ENCODE data around the gene DBH.

Gene DBH

DNA sequence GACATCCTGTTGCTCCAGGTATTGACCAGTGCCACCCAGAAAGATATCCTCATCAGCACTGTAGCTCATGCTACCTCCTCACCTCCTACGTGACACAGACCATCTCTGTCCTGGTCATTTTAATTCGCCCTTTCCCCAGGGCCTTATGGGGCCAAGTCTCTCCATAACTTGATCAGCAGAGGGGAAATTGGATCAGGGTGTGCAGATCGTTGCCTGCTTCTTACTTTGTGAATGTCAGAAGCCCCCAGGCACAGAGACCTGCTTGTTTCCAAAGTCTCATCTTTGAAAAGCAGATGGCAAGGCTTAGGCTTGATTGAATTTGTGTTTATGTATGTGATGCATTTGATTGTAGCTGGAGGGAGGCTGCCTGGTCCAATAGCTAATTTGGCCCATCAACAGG, 8.8 kb upstream of the DBH start:
- no peak for DNase-seq

DNA sequence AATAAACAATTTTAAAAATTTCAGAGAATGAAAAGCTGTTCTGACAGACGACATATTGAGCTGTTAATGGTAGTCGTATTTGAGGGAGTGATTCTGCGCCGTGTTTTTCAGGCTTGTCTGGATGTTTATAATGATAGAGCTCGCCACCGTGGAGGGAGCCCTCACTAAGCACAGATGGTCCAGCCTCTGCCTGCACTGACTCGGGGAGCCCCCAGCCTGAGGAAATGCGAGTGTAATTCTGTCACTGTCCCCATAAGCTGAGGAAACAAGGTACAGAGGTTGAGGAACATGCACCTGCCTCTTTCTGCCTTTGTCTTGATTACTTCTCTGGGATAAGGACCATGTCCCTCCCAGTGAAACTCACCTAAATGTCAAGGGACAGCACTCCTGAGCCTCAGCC, 7.4 kb upstream of the DBH start:
- no peak for DNase-seq

DNA sequence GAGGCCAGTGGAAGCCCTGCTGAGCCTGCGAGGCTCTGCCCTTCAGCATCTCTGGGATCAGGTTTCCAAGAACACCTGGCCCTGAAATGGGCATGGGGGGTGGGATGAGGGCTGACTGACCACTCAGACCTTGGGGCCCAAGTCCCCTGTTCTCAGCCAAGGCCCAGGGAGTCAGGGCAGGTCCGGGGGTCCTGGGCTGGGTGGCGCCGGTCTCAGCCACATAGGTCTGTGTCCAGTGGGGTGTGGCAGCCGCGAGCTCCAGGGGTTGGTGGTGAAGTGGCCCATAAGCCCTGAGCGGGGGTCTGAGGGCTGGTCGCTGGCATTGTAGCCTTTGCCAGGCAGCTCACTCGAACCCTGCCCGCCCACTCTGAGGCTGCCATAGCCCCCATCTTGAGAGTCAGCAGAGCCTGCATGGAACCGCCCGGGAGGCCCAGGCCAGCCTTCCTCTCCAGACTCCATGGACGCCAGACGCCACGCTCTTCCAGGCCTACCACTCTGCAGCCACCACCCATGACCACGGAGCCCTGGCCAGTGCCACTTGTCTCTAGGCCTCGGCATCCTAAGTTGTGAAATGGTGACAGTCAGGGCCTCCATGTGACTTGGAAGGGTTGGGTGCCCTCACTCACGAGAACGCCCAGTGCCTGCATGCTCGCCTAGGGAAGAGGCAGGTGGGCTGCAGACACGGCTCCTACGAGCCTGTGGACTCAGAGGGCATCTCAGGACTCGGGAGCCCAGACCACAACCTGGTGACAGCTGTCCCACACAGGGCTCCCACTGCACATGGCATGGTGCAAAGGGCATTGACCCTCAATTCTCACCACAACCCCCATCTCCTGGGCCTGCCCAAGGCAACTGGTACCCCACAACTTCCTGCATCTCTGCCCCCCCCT, 6.7 kb upstream of the DBH start:
- no peak for DNase-seq

DNA sequence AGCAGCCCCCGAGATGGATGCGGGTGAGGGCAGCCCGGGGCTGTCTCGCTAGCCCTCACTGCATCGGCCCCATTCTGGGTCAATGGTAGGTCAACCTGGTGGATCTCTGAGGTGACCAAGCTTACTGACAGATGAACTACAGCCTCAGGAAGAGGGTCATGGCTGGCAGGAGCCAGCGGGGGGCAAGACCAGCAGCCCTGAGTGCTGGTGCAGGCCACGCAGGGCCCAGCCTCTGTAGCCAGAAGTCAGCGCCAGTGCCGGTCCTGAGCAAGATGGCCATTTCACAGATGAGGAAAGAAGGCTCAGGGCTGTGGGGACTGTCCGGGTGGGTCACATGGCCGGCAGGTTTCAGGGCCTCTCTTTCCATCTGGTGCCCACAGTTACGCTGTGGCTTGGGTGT, 5.1 kb upstream of the DBH start:
- no peak for DNase-seq

DNA sequence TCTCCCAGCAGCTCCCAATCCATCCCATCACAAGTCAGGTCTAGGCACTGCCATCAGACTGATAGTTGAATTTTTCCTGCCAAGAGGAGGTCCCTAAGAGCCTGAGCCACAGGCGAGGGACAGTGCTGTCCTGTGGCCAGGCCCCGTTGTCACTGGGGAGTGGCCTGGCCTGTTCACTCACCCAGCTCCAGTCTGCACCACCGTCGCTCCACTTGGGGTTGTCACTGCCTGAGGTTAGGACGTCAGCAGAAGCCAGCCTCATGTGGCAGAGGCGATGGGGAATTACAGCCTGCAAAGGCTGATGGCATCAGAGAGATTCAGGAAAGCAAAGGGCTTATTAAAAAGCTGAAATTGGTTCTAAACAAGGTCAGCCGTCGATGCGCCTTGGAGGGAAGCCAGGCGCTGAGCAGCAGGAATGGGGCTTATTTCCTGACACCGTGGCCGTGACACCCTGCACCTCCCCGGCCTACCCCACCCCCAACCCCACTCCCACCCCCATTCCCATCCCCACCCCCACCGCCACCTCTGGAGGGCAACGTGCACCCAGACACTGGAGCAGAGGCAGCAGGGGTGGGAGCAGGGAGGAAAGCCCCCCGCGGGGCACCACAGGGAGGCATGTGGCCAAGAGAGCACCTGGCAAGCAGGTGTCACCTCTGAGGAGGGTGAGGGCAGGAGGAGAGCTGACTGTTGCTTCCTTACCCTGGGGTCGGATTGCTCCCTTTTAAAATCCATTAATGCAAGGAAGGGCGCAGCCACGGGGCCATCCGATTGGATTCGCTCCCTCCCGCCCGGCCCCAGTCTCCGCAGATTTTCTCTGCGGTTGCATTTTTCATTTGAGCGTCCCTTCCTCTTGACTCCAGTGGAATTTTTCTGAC, 3.1 kb upstream of the DBH start:
- DNase-seq, result no peak

DNA sequence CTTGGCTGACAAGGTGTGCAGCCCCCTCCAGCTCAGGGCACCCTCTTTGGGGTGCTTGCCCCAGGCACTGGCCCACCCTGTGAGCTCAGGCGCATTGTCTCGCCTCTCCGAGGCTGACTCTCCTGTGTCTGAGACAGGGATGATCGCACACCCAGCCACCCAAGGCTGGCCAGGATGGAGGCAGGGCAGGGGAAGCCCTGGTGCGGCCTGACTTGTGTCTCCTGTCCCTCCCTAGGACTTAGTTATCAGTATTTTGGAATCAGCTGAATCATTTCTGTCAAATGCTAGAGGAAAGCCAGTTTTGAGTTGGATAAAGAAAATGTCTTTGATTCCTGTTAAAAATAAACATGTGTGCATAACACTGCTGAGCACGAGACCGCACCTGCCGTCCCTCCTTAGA, 2.5 kb upstream of the DBH start:
- DNase-seq, result no peak

DNA sequence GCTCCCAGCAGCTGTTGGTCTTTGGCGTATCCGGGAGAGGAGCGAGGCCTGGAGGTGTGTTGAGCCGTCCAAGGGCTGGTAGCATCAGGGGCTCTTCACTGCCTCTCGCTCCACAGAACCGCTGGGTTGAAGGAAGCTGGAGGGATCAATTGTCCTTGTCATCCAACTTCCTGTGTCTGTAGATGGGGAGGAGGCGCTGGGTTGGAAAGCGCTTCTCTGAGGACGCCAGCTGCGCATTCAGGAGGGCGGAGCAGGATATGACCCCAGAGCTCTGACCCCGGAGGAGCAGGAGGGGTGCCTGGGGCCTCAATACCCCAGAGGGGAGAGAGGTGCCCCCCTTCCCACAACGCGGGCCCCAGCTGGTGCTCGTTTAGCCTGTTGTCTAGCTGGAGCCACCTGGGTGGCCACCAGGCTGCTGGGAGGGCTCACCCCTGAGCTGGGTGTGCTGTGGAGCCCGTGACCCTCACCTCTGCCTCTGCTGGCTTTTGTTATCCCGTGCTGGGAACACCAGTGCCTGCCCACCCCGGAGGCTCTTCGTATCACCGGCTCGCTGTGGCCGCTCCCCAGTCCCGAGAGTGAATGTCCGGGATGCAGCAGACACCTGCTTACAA, 2.0 kb upstream of the DBH start:
- no peak for DNase-seq

DNA sequence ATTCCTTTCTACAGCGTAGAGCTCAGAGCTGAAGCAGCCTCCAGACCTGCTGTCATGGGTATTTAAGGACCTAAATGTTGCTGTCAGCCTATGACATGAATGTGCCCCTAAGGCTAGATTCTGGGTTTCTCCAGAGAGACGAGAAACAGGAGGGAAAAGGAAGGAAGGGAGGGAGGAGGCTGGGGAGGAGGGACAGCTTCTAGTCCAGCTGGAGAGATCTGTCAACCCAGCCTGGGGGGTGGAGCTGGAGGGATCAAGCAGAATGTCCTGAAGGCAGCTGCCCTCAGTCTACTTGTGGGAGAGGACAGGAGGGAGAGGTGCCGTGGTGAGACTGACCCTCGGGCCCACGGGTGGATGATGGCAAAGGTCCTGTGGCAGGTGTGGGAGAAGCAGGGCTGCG, 1.1 kb upstream of the DBH start:
- no peak for DNase-seq

DNA sequence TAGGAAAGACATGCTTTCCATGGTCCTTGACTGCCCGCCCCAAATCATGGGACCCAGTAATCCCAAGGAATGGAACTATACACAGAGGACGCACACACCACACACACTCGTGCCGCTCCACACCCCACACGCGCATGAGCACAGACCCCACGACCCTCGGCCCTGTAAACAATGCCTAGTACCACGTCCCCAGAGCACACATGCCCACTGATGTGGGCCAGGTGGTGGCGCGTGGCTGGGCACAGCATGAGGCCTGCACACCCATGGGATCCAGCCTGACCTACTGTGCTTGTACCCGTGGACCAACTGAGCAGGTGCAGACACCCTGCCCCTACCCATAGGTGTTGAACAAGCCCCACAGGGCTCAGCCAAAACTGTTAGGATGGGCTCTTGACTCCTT, 739 bp downstream of the DBH start:
- DNase-seq, result no peak

DNA sequence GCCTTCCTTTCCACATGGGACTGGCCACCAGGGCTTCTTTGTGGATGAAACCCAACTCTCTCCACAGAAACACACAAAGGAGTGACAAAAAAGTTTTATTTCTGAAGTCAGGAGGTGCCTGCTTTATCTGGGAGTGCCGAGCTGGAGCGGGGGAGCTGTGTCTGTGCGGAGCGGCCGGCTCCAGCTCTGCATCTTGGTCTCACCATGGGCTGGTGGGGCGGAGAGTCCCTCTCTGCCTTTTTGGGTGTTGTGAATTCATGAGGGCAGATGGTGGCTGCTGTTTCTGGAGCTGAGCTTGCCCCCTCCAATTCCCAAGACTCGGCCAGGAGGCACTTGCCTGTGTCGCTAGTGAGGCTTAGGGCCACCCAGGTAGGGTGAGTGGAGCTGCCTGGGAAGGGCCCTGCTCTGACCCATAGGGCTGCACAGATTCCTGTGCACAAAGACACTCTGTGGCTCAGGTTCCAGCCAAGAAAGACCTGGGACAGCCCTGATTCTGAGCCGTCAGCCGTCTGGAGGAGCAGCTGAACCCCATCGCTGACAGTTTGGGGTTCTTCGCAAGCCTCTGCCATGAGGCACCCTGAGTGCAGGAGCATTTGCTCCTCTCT, 1.4 kb downstream of the DBH start:
- no peak for DNase-seq

DNA sequence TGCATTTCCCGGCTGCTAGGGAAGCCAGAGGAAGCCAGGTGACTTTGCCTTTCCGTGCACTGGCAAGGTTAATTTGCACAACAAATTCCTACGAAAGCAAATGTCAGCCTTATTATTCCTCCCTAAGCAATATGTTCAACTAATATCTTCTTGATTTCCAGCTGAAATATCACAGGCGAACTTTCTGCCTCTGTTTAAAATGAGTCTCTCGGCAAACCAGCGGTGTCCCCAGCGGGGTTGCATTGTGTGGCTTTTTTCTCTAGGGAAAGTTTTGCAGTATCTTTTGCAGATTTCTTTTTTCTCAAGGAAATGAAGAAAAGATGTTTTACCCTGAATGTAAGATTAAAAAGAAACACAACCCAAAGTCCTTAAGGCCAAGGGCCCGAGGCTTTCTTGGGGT, 1.9 kb downstream of the DBH start:
- no peak for DNase-seq

DNA sequence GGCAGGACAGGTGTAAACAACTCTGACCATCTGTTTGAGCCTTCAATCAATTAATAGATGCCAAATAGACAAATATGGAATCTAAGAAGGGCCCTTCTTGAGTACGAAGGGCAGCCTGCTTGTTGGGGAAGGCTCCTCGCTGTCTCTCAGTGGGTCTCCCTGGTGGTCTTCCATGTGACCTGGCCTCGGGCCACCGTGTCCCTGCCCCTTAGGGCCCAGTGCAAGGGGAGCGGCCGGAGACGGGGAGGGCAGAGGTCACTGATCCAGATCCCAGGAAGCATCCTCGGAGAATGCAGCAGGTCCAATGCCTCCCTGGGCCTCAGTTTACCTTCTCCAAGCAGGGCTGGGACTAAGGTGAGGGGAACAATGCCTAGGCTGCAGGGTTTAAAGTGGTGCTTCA, 2.5 kb downstream of the DBH start:
- no peak for DNase-seq

DNA sequence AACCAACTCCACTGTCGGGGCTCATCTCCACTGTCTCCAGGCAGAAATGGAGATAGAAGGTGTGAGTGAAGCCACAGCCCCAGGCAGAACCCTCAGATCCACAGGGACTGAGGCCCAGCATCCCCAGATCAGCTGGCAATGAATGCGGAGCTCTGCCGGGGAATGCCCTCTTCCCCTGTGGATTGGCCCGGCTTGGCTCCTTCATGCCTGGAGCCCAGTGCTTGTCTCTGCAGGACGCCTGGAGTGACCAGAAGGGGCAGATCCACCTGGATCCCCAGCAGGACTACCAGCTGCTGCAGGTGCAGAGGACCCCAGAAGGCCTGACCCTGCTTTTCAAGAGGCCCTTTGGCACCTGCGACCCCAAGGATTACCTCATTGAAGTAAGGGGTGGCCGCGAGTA, 3.5 kb downstream of the DBH start:
- no peak for DNase-seq

DNA sequence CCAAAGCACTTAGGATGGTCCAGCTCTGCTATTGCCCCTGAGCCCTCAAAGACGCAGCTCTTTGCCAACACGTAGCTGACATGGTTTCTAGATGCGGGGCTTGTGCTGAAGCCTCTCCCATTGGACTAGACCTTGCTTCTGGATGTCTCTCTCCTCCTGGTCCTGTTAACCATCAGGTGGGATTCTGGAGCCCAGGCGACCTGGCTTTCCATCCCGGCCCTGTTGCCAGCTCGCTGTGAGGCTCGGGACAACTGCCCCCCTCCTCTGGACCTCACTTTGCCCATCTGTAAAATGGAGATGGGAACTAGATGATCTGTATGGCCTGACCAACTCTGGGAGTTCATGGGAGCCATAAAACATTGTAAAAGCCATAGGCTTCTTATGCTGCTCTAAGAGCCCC, 4.0 kb downstream of the DBH start:
- no peak for DNase-seq

DNA sequence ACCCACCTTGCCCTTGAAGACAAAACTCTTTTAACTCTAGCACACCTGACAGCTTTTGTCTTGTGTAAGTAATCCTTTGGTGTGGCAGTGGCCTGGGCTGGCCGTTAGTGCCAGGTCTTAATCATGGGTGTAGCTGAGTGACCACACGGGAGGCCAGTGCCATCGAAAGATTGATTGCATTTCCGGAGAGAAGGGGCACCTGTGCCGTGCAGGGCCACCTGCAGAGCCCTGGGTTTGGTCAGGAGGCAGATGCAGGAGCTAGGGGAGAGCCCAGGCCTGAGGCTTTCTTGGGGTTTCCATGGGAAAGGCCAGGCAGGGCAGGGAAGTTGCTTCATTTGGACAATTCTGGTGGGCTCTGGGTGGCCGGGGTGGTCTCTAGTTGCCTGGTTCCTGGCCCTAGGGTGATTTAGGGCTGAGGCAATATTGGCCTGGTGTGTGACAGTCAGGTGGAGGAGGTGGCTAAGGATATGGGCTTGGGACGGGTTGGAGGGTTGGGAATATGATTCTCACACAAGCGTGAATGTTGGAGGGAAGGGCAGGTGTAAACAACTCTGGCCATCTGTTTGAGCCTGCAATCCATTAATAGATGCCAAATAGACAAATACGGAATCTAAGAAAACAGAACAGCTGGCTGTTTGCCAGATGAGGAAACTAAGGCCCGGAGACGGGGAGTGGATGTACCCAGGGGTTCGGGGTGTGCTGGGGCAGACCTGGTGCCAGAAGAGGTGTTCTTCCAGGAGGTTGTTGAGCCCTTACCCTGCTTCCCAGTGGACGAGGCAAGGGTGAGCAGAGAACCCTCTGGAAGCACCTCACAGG, 4.6 kb downstream of the DBH start:
- DNase-seq, result no peak

DNA sequence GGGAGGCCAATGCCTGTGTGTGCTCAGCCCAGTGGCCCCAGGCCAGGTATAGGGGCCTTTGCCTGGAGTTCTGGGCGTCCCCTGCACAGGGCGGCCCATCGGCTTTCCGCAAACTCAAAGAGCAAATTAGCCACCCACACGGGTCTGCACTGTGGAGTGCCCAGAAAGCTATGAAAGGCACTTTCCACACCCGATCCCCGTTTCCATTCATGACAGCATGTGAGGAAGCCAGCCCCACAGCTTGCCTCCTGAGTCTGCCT, 5.2 kb downstream of the DBH start:
- DNase-seq, result no peak

DNA sequence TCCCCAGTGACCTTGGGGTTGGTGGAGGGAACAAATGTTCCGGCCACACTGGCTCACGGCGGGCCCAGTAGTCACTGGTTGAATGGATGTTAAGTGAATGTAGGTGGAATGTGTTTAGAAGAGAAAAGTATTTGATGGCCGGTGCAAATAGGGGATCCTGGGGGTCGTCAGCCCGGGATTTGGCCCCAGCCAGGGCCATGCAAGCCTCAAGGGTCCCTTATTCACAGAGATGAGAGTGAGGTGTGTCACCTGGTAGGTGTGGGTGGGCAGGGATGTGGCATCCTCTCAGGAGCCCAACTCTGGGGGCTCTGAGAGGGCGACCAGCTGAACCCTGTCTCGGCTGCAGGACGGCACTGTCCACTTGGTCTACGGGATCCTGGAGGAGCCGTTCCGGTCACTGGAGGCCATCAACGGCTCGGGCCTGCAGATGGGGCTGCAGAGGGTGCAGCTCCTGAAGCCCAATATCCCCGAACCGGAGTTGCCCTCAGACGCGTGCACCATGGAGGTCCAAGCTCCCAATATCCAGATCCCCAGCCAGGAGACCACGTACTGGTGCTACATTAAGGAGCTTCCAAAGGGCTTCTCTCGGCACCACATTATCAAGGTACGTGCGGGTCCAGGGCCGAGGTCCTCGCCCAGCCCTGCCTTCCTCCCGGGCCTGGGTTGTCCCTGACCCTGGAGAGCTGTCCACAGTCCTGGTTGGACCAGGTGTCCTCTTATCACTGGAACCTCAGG, 5.9 kb downstream of the DBH start:
- DNase-seq, result no peak

DNA sequence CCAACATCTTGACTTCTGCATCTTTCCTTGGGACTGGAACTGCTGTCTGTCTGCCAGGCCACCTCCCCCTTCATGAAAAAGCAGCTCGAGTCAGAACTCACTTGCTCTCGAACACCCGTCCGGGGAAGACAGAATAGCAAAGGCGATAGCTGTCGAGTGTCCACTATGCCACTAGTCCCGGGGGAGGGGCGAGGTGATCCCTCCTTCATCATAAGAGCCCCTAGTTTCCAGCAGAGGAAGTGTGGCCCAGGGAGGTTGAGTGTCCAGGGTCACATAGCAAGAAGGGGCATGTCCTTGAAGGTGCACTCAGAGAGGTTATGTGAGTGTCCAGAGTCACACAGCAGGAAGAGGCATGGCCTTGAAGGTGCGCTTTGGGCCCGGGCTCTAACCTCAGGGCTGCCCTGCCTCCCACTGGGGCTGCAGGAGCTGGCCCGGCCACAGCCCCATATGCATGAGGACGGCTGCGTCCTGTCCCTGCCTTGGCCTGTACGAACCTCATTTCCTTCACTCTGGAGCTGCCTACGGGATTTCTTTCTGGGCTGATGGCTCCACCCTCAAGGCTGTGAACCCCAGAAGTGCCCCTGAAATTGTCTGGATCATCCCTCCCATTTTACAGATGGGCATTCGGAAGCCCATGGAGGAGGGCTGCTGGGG, 6.7 kb downstream of the DBH start:
- no peak for DNase-seq

DNA sequence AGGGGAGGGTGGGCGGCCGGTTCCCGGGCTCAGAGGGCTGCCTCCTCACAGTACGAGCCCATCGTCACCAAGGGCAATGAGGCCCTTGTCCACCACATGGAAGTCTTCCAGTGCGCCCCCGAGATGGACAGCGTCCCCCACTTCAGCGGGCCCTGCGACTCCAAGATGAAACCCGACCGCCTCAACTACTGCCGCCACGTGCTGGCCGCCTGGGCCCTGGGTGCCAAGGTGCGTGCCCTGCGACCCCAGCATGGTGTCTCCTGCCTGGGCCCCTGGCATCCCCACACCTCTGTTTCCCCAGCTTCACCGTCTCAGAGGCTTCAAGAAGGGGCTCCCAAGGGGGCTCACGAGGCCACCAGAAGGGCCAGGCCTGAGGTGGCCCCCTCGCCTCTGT, 7.2 kb downstream of the DBH start:
- no peak for DNase-seq

DNA sequence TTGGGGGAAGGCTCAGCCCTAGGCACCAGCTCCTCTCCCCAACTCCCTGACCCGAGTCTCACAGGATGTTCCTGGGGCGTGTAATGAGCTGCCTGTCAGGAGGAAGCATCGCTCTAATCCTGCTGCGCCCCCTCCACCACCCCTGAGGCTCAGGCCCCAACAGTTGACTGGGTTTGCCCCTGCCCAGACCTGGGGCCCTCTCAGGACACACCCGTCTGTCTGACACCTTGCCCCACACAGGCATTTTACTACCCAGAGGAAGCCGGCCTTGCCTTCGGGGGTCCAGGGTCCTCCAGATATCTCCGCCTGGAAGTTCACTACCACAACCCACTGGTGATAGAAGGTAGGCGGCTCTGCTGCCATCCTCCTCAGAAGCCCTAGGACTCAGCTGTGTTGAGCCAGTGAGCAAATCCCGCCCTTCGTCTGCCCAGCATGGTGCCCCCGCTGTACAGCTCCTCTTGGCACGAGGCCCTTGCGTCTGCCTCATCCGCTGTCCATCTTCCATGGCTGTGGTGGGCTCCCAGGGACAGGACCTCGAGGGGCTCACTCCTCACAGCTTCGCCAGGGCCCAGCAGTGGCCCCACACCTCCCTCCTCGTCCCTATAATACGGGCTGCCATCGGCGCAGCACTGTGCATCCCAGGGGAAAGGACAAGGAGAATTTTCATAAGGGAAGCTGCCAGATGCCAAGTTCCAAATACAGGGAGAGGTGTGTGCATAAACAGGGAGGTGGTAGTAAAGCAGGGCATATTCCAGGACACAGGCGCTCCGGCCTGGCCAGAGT, 8.0 kb downstream of the DBH start:
- DNase-seq, result no peak
